ENCODE results near the gene ENPEP. TPM values are rescaled to one million over a fixed set of nuclear protein-coding genes. Genes with fewer than 3 reads are reported as not detected.
A peak's percentile ranks its signal among the peaks of the same experiment; 100 is the strongest.

Gene ENPEP
- total RNA-seq, 2 experiments from 2014 or later, result 0.53 TPM; not detected in 1

GRCh38 chr4:110510277-110510676 is 34.3 kb downstream of the ENPEP start:
- Mint-ChIP-seq H3K36me3 (ENCODE audit: low read depth) (no peaks in the 10 kb centered on the region), H3K4me1 (ENCODE audit: low read depth) (peaks cover under 1% of the 10 kb centered on the region), H3K4me3 (no peak overlapping the region), H3K27me3 (ENCODE audit: low read depth) (no peaks in the 10 kb centered on the region), H3K9me3 (ENCODE audit: insufficient read depth) (no peaks in the 10 kb centered on the region), H3K27ac (no peak overlapping the region)
- ATAC-seq (no peak), DNase-seq (no peak)
- POLR2A ChIA-PET, result no interaction called here
- CTCF ChIA-PET, result interaction anchor here (0.6 to 10.0 kb wide), 11 partner anchors 194 to 715 kb away, joined by 3 to 139 read pairs (median 4); no protein-coding TSS in a partner anchor

GRCh38 chr4:110510955-110511544 is 35.1 kb downstream of the ENPEP start:
- ChIA-PET POLR2A (no interaction called here), CTCF (interaction anchor here (0.6 to 10.0 kb wide), 12 partner anchors 167 to 716 kb away, joined by 3 to 139 read pairs (median 4); no protein-coding TSS in a partner anchor)
- no peaks in the 10 kb centered on the region for H3K9me3 Mint-ChIP-seq (ENCODE audit: insufficient read depth)
- H3K36me3 Mint-ChIP-seq (ENCODE audit: low read depth), result no peaks in the 10 kb centered on the region
- DNase-seq, result no peak
- H3K4me3 Mint-ChIP-seq, result no peak overlapping the region
- no peak overlapping the region for H3K27ac Mint-ChIP-seq
- peak; percentile 55 for ATAC-seq
- H3K27me3 Mint-ChIP-seq (ENCODE audit: low read depth), result no peaks in the 10 kb centered on the region
- peaks cover 6% of the 10 kb centered on the region for H3K4me1 Mint-ChIP-seq (ENCODE audit: low read depth)

- CTCF ChIA-PET, result interaction anchor here (0.9 to 10.0 kb wide), 7 partner anchors 22 to 686 kb away, joined by 3 to 139 read pairs (median 8); no protein-coding TSS in a partner anchor
- no peak overlapping the region for H3K4me3 Mint-ChIP-seq
- ATAC-seq (no peak), DNase-seq (no peak)
- H3K4me1 Mint-ChIP-seq (ENCODE audit: low read depth), result peaks cover 6% of the 10 kb centered on the region
- no peaks in the 10 kb centered on the region for H3K36me3 Mint-ChIP-seq (ENCODE audit: low read depth)
- H3K27ac Mint-ChIP-seq, result no peak overlapping the region
- no peaks in the 10 kb centered on the region for H3K27me3 Mint-ChIP-seq (ENCODE audit: low read depth)
- no peaks in the 10 kb centered on the region for H3K9me3 Mint-ChIP-seq (ENCODE audit: insufficient read depth)
- POLR2A ChIA-PET, result no interaction called here
Measured at GRCh38 chr4:110512901-110513300, 36.9 kb downstream of the ENPEP start.

- POLR2A ChIA-PET, result no interaction called here
- H3K4me3 Mint-ChIP-seq, result no peak overlapping the region
- CTCF ChIA-PET, result interaction anchor here (0.7 to 10.0 kb wide), 9 partner anchors 10 to 961 kb away, joined by 3 to 197 read pairs (median 6); no protein-coding TSS in a partner anchor
Measured at GRCh38 chr4:110514889-110515479, 39.0 kb downstream of the ENPEP start.

GRCh38 chr4:110515676-110516075 is 39.7 kb downstream of the ENPEP start:
- DNase-seq, result no peak
- H3K27me3 Mint-ChIP-seq (ENCODE audit: low read depth), result peaks cover 5% of the 10 kb centered on the region
- ChIA-PET CTCF (interaction anchor here (0.6 to 10.0 kb wide), 21 partner anchors 9 to 518 kb away, joined by 3 to 197 read pairs (median 4); partner anchors contain the start of gene ELOVL6), POLR2A (no interaction called here)
- ATAC-seq, result no peak
- no peaks in the 10 kb centered on the region for H3K9me3 Mint-ChIP-seq (ENCODE audit: insufficient read depth)
- no peaks in the 10 kb centered on the region for H3K36me3 Mint-ChIP-seq (ENCODE audit: low read depth)
- H3K4me1 Mint-ChIP-seq (ENCODE audit: low read depth), result peaks cover 6% of the 10 kb centered on the region
- H3K4me3 Mint-ChIP-seq, result peak overlapping the region; percentile 90
- H3K27ac Mint-ChIP-seq, result no peak overlapping the region

More at GRCh38 chr4:110514889-110515479, 39.0 kb downstream of the ENPEP start:
- Mint-ChIP-seq H3K27ac (no peak overlapping the region), H3K36me3 (ENCODE audit: low read depth) (no peaks in the 10 kb centered on the region), H3K27me3 (ENCODE audit: low read depth) (peaks cover 5% of the 10 kb centered on the region), H3K9me3 (ENCODE audit: insufficient read depth) (no peaks in the 10 kb centered on the region), H3K4me1 (ENCODE audit: low read depth) (peaks cover 6% of the 10 kb centered on the region)
- no peak for DNase-seq
- no peak for ATAC-seq

GRCh38 chr4:110516106-110516922 is 40.4 kb downstream of the ENPEP start:
- H3K4me1 Mint-ChIP-seq (ENCODE audit: low read depth), result peaks cover 6% of the 10 kb centered on the region
- CTCF ChIA-PET, result interaction anchor here (0.6 to 10.0 kb wide), 21 partner anchors 8 to 518 kb away, joined by 3 to 197 read pairs (median 4); partner anchors contain the start of gene ELOVL6
- peak overlapping the region; percentile 90 for H3K4me3 Mint-ChIP-seq
- POLR2A ChIA-PET, result no interaction called here
- no peaks in the 10 kb centered on the region for H3K9me3 Mint-ChIP-seq (ENCODE audit: insufficient read depth)
- H3K36me3 Mint-ChIP-seq (ENCODE audit: low read depth), result no peaks in the 10 kb centered on the region
- no peak overlapping the region for H3K27ac Mint-ChIP-seq
- ATAC-seq (peak; percentile 95), DNase-seq (peak; percentile 77)
- H3K27me3 Mint-ChIP-seq (ENCODE audit: low read depth), result peaks cover 5% of the 10 kb centered on the region

- no peak overlapping the region for H3K27ac Mint-ChIP-seq
- H3K36me3 Mint-ChIP-seq (ENCODE audit: low read depth), result no peaks in the 10 kb centered on the region
- peaks cover 6% of the 10 kb centered on the region for H3K4me1 Mint-ChIP-seq (ENCODE audit: low read depth)
- ChIA-PET CTCF (interaction anchor here (0.9 to 10.0 kb wide), 4 partner anchors 19 to 521 kb away, joined by 3 to 197 read pairs (median 71); no protein-coding TSS in a partner anchor), POLR2A (no interaction called here)
- peaks cover 5% of the 10 kb centered on the region for H3K27me3 Mint-ChIP-seq (ENCODE audit: low read depth)
- DNase-seq (peak; percentile 47), ATAC-seq (no peak)
- H3K4me3 Mint-ChIP-seq, result no peak overlapping the region
- H3K9me3 Mint-ChIP-seq (ENCODE audit: insufficient read depth), result no peaks in the 10 kb centered on the region
Measured at GRCh38 chr4:110518889-110519490, 43.0 kb downstream of the ENPEP start.

- Mint-ChIP-seq H3K4me1 (ENCODE audit: low read depth) (peaks cover 1% of the 10 kb centered on the region), H3K27ac (no peak overlapping the region), H3K27me3 (ENCODE audit: low read depth) (peaks cover 10% of the 10 kb centered on the region), H3K4me3 (no peak overlapping the region), H3K9me3 (ENCODE audit: insufficient read depth) (no peaks in the 10 kb centered on the region), H3K36me3 (ENCODE audit: low read depth) (no peaks in the 10 kb centered on the region)
- ATAC-seq (no peak), DNase-seq (no peak)
- CTCF ChIA-PET, result interaction anchor here (1.4 to 9.1 kb wide), 2 partner anchors 9 to 523 kb away, joined by 4 to 197 read pairs; no protein-coding TSS in a partner anchor
- POLR2A ChIA-PET, result no interaction called here
Measured at GRCh38 chr4:110520886-110521285, 44.9 kb downstream of the ENPEP start.

GRCh38 chr4:110526589-110526988 is 50.6 kb downstream of the ENPEP start:
- H3K27me3 Mint-ChIP-seq (ENCODE audit: low read depth), result peaks cover 15% of the 10 kb centered on the region
- ATAC-seq, result no peak
- CTCF ChIA-PET, result no interaction called here
- DNase-seq, result no peak
- no peaks in the 10 kb centered on the region for H3K36me3 Mint-ChIP-seq (ENCODE audit: low read depth)
- H3K4me3 Mint-ChIP-seq, result no peak overlapping the region
- H3K4me1 Mint-ChIP-seq (ENCODE audit: low read depth), result peaks cover 21% of the 10 kb centered on the region
- peak overlapping the region; percentile 15 for H3K27ac Mint-ChIP-seq
- H3K9me3 Mint-ChIP-seq (ENCODE audit: insufficient read depth), result no peaks in the 10 kb centered on the region
- POLR2A ChIA-PET, result interaction anchor here (0.5 kb wide), 1 partner anchor 1537 kb away, joined by 3 read pairs; no protein-coding TSS in a partner anchor

GRCh38 chr4:110527156-110527555 is 51.2 kb downstream of the ENPEP start:
- Mint-ChIP-seq H3K36me3 (ENCODE audit: low read depth) (no peaks in the 10 kb centered on the region), H3K4me3 (no peak overlapping the region), H3K27ac (peak overlapping the region; percentile 15), H3K4me1 (ENCODE audit: low read depth) (peaks cover 21% of the 10 kb centered on the region), H3K27me3 (ENCODE audit: low read depth) (peaks cover 17% of the 10 kb centered on the region), H3K9me3 (ENCODE audit: insufficient read depth) (no peaks in the 10 kb centered on the region)
- CTCF ChIA-PET, result no interaction called here
- DNase-seq (peak; percentile 51), ATAC-seq (peak; percentile 55)
- POLR2A ChIA-PET, result interaction anchor here (0.5 kb wide), 1 partner anchor 1538 kb away, joined by 3 read pairs; no protein-coding TSS in a partner anchor

- H3K36me3 Mint-ChIP-seq (ENCODE audit: low read depth), result no peaks in the 10 kb centered on the region
- H3K27ac Mint-ChIP-seq, result no peak overlapping the region
- no peak overlapping the region for H3K4me3 Mint-ChIP-seq
- ATAC-seq (no peak), DNase-seq (no peak)
- POLR2A ChIA-PET, result interaction anchor here (0.7 kb wide), 1 partner anchor 240 kb away, joined by 3 read pairs; no protein-coding TSS in a partner anchor
- peaks cover 5% of the 10 kb centered on the region for H3K4me1 Mint-ChIP-seq (ENCODE audit: low read depth)
- no peaks in the 10 kb centered on the region for H3K9me3 Mint-ChIP-seq (ENCODE audit: insufficient read depth)
- H3K27me3 Mint-ChIP-seq (ENCODE audit: low read depth), result peaks cover 26% of the 10 kb centered on the region
- CTCF ChIA-PET, result interaction anchor here (1.0 to 1.5 kb wide), 2 partner anchors 16 to 534 kb away, joined by 3 to 6 read pairs; no protein-coding TSS in a partner anchor
Measured at GRCh38 chr4:110532901-110533589, 57.1 kb downstream of the ENPEP start.

Data from activated CD8-positive, alpha-beta T cell treated with anti-CD3 and anti-CD28 coated beads, Interleukin-2, amount 10 ng/mL, durations not matched to agents 7 days and 5 days (primary cell).